Activated T-cell treated with anti-CD3 and anti-CD28 coated beads, Interleukin-2, amount 50 U/mL, for 72 hours (primary cell): Measurements from ENCODE around the gene TGFA. TPM values are rescaled to one million over a fixed set of nuclear protein-coding genes. Genes with fewer than 3 reads are reported as not detected.
A peak's percentile ranks its signal among the peaks of the same experiment; 100 is the strongest.

Experiments
- ATAC-seq, 2 donors: fragments of 150-1000 bp; cut with Tn5 transposase; replicated peaks in 1 of 2; 2 replicates each; pipeline ENCODE4 v1.10.0; 2021; ENCODE audit warnings: moderate library complexity in 2 of 2, mild to moderate bottlenecking in 1 of 2
- DNase-seq, 2 donors: peaks; one replicate each; pipeline ENCODE4 v3.0.0; 2021 to 2022; ENCODE audit warnings: mixed read lengths in 1 of 2
- H3K27ac Mint-ChIP-seq: one replicate; pipeline ENCODE4 v1.8.0; 2022; ENCODE audit warnings: mild to moderate bottlenecking, moderate library complexity, mixed read lengths
- H3K27me3 Mint-ChIP-seq: one replicate; pipeline ENCODE4 v1.8.0; 2022; ENCODE audit warnings: low read depth, mixed read lengths
- H3K36me3 Mint-ChIP-seq, 2 donors: one replicate each; pipeline ENCODE4 v1.8.0; 2022; ENCODE audit warnings: mixed read lengths in 2 of 2, mild to moderate bottlenecking in 1 of 2; ENCODE audit not compliant: insufficient read depth in 2 of 2
- H3K4me1 Mint-ChIP-seq: one replicate; pipeline ENCODE4 v1.8.0; 2022; ENCODE audit warnings: low read depth, mixed read lengths
- H3K4me3 Mint-ChIP-seq, 2 donors: one replicate each; pipeline ENCODE4 v1.8.0; 2022; ENCODE audit warnings: mild to moderate bottlenecking in 2 of 2, mixed read lengths in 2 of 2, moderate library complexity in 2 of 2
- H3K9me3 Mint-ChIP-seq, 2 donors: one replicate each; pipeline ENCODE4 v1.8.0; 2022; ENCODE audit warnings: mixed read lengths in 2 of 2
- total RNA-seq, 2 donors: library from RNA; stranded (reverse); gene quantifications; one replicate each; pipeline ENCODE4 v1.2.3, GENCODE V29; 2022

Gene TGFA
- total RNA-seq, 2 donors from 2014 or later: 2.5 TPM

- DNase-seq (no peak), ATAC-seq (no peak)
- H3K9me3 Mint-ChIP-seq: peaks cover 0 to 4% of the 10 kb centered on the region in 2 donors
- peaks cover 0 to 3% of the 10 kb centered on the region in 2 donors for H3K36me3 Mint-ChIP-seq
- peaks cover 13% of the 10 kb centered on the region for H3K4me1 Mint-ChIP-seq
- no peaks in the 10 kb centered on the region for H3K27me3 Mint-ChIP-seq
- H3K4me3 Mint-ChIP-seq: no peak overlapping the region
- no peak overlapping the region for H3K27ac Mint-ChIP-seq
Measured at GRCh38 chr2:70528929-70529328, 24.7 kb downstream of the TGFA start.

- no peaks in the 10 kb centered on the region for H3K27me3 Mint-ChIP-seq
- no peak overlapping the region for H3K27ac Mint-ChIP-seq
- H3K9me3 Mint-ChIP-seq: peaks cover 0 to 4% of the 10 kb centered on the region in 2 donors
- H3K4me3 Mint-ChIP-seq: no peak overlapping the region
- DNase-seq (no peak), ATAC-seq (no peak)
- peaks cover 0 to 3% of the 10 kb centered on the region in 2 donors for H3K36me3 Mint-ChIP-seq
- H3K4me1 Mint-ChIP-seq: peaks cover 20% of the 10 kb centered on the region
Measured at GRCh38 chr2:70528276-70528675, 25.4 kb downstream of the TGFA start.

- peaks cover 21% of the 10 kb centered on the region for H3K4me1 Mint-ChIP-seq
- peaks cover 0 to 3% of the 10 kb centered on the region in 2 donors for H3K36me3 Mint-ChIP-seq
- H3K4me3 Mint-ChIP-seq: no peak overlapping the region
- DNase-seq (no peak), ATAC-seq (no peak)
- H3K9me3 Mint-ChIP-seq: peaks cover 0 to 4% of the 10 kb centered on the region in 2 donors
- no peak overlapping the region for H3K27ac Mint-ChIP-seq
- H3K27me3 Mint-ChIP-seq: no peaks in the 10 kb centered on the region
Measured at GRCh38 chr2:70527447-70528080, 26.1 kb downstream of the TGFA start.

- H3K27me3 Mint-ChIP-seq: no peaks in the 10 kb centered on the region
- H3K4me1 Mint-ChIP-seq: peaks cover 21% of the 10 kb centered on the region
- no peak overlapping the region for H3K27ac Mint-ChIP-seq
Measured at GRCh38 chr2:70526126-70526525, 27.5 kb downstream of the TGFA start.

GRCh38 chr2:70525032-70525431 is 28.6 kb downstream of the TGFA start:
- Mint-ChIP-seq H3K9me3 (no peaks in the 10 kb centered on the region), H3K27ac (no peak overlapping the region), H3K36me3 (no peaks in the 10 kb centered on the region), H3K4me1 (peaks cover 21% of the 10 kb centered on the region), H3K4me3 (no peak overlapping the region), H3K27me3 (no peaks in the 10 kb centered on the region)
- DNase-seq (no peak), ATAC-seq (no peak)

More at GRCh38 chr2:70526126-70526525, 27.5 kb downstream of the TGFA start:
- Mint-ChIP-seq H3K9me3 (no peaks in the 10 kb centered on the region), H3K36me3 (no peaks in the 10 kb centered on the region), H3K4me3 (no peak overlapping the region)
- ATAC-seq (no peak), DNase-seq (no peak)

- no peaks in the 10 kb centered on the region for H3K27me3 Mint-ChIP-seq
- peak; percentile 41 to 42 for DNase-seq
- H3K9me3 Mint-ChIP-seq: no peaks in the 10 kb centered on the region
- H3K4me1 Mint-ChIP-seq: peaks cover 21% of the 10 kb centered on the region
- H3K4me3 Mint-ChIP-seq: peak overlapping the region; percentile 63 to 67
- no peaks in the 10 kb centered on the region for H3K36me3 Mint-ChIP-seq
- peak overlapping the region; percentile 27 for H3K27ac Mint-ChIP-seq
- peak; percentile 84 to 87 for ATAC-seq
Measured at GRCh38 chr2:70523996-70524965, 29.3 kb downstream of the TGFA start.

- no peaks in the 10 kb centered on the region for H3K27me3 Mint-ChIP-seq
- H3K4me3 Mint-ChIP-seq: peak overlapping the region in 1 of 2 donors; percentile 67
- DNase-seq: no peak
- H3K4me1 Mint-ChIP-seq: peaks cover 21% of the 10 kb centered on the region
- no peaks in the 10 kb centered on the region for H3K36me3 Mint-ChIP-seq
- H3K9me3 Mint-ChIP-seq: no peaks in the 10 kb centered on the region
- no peak for ATAC-seq
- H3K27ac Mint-ChIP-seq: peak overlapping the region; percentile 12
Measured at GRCh38 chr2:70523672-70523995, 30.0 kb downstream of the TGFA start.

GRCh38 chr2:70522627-70523026 is 31.0 kb downstream of the TGFA start:
- H3K9me3 Mint-ChIP-seq: no peaks in the 10 kb centered on the region
- no peaks in the 10 kb centered on the region for H3K36me3 Mint-ChIP-seq
- H3K27me3 Mint-ChIP-seq: no peaks in the 10 kb centered on the region
- ATAC-seq (no peak), DNase-seq (no peak)
- H3K4me1 Mint-ChIP-seq: peaks cover 21% of the 10 kb centered on the region
- H3K4me3 Mint-ChIP-seq: no peak overlapping the region
- no peak overlapping the region for H3K27ac Mint-ChIP-seq

GRCh38 chr2:70520825-70521224 is 32.8 kb downstream of the TGFA start:
- Mint-ChIP-seq H3K9me3 (no peaks in the 10 kb centered on the region), H3K4me3 (no peak overlapping the region), H3K27ac (no peak overlapping the region), H3K27me3 (no peaks in the 10 kb centered on the region), H3K36me3 (no peaks in the 10 kb centered on the region), H3K4me1 (peaks cover 29% of the 10 kb centered on the region)
- DNase-seq: no peak
- no peak for ATAC-seq

- H3K27ac Mint-ChIP-seq: no peak overlapping the region
- H3K36me3 Mint-ChIP-seq: no peaks in the 10 kb centered on the region
- H3K27me3 Mint-ChIP-seq: no peaks in the 10 kb centered on the region
- H3K9me3 Mint-ChIP-seq: no peaks in the 10 kb centered on the region
- ATAC-seq (no peak), DNase-seq (no peak)
- peaks cover 21% of the 10 kb centered on the region for H3K4me1 Mint-ChIP-seq
- no peak overlapping the region for H3K4me3 Mint-ChIP-seq
Measured at GRCh38 chr2:70519453-70519852, 34.2 kb downstream of the TGFA start.

GRCh38 chr2:70518557-70518956 is 35.1 kb downstream of the TGFA start:
- H3K27me3 Mint-ChIP-seq: no peaks in the 10 kb centered on the region
- no peak overlapping the region for H3K4me3 Mint-ChIP-seq
- peaks cover 12% of the 10 kb centered on the region for H3K4me1 Mint-ChIP-seq
- H3K27ac Mint-ChIP-seq: no peak overlapping the region
- no peak for ATAC-seq
- no peaks in the 10 kb centered on the region for H3K36me3 Mint-ChIP-seq
- DNase-seq: no peak
- H3K9me3 Mint-ChIP-seq: no peaks in the 10 kb centered on the region

GRCh38 chr2:70517804-70518203 is 35.8 kb downstream of the TGFA start:
- no peak for DNase-seq
- Mint-ChIP-seq H3K4me1 (peaks cover 8% of the 10 kb centered on the region), H3K4me3 (no peak overlapping the region), H3K27me3 (no peaks in the 10 kb centered on the region), H3K36me3 (no peaks in the 10 kb centered on the region), H3K27ac (no peak overlapping the region), H3K9me3 (no peaks in the 10 kb centered on the region)
- ATAC-seq: no peak

GRCh38 chr2:70516596-70516995 is 37.0 kb downstream of the TGFA start:
- ATAC-seq: peak; percentile 76 to 97

More at GRCh38 chr2:70516596-70516995, 37.0 kb downstream of the TGFA start:
- H3K27ac Mint-ChIP-seq: no peak overlapping the region
- DNase-seq: peak; percentile 12 to 46
- H3K4me3 Mint-ChIP-seq: peak overlapping the region in 1 of 2 donors; percentile 71
- H3K4me1 Mint-ChIP-seq: peaks cover 8% of the 10 kb centered on the region
- H3K36me3 Mint-ChIP-seq: no peaks in the 10 kb centered on the region
- no peaks in the 10 kb centered on the region for H3K9me3 Mint-ChIP-seq
- no peaks in the 10 kb centered on the region for H3K27me3 Mint-ChIP-seq
